DND-41 (cell line): Measurements from ENCODE around the gene DPYSL3.

Experiments
- ATAC-seq: fragments of 200-7000 bp; cut with Tn5 transposase; 3 replicates; pipeline ENCODE4 v1.9.1; 2021; ENCODE audit warnings: low read depth; ENCODE audit not compliant: insufficient read depth
- DNase-seq: peaks from one replicate; pipeline ENCODE4 v3.0.0-alpha.2; 2020
- H2AFZ ChIP-seq: 2 replicates; pipeline ENCODE4 v1.6.0; 2012; ENCODE audit warnings: low read depth, low read length
- H3K27ac ChIP-seq: 2 replicates; pipeline ENCODE4 v1.5.1; 2012; ENCODE audit warnings: low read length, inconsistent platforms
- H3K27me3 ChIP-seq: fragments of 200-600 bp; sonication (generic); 2 replicates; pipeline ENCODE4 v1.6.0; 2012; ENCODE audit warnings: low read length, mild to moderate bottlenecking, inconsistent platforms; ENCODE audit not compliant: insufficient read depth, poor library complexity
- H3K36me3 ChIP-seq: 2 replicates; pipeline ENCODE4 v1.5.1; 2012; ENCODE audit warnings: low read length, inconsistent platforms; ENCODE audit not compliant: insufficient read depth
- H3K4me1 ChIP-seq: 2 replicates; pipeline ENCODE4 v1.5.1; 2012; ENCODE audit warnings: mild to moderate bottlenecking, low read length; ENCODE audit not compliant: insufficient read depth
- H3K4me2 ChIP-seq: 2 replicates; pipeline ENCODE4 v1.6.0; 2012; ENCODE audit warnings: mild to moderate bottlenecking, moderate library complexity, low read length, inconsistent platforms; ENCODE audit not compliant: insufficient read depth
- H3K4me3 ChIP-seq, 2 experiments: fragments of 200-600 bp in 1 of 2; shearing (Covaris generic) in 1 of 2; 2 replicates each; pipeline ENCODE4 v1.5.1; 2012 to 2016; ENCODE audit warnings: inconsistent platforms in 2 of 2, low read length in 2 of 2, mild to moderate bottlenecking in 2 of 2, low read depth in 1 of 2, moderate library complexity in 1 of 2
- H3K79me2 ChIP-seq: 2 replicates; pipeline ENCODE4 v1.6.0; 2012; ENCODE audit warnings: low read length, inconsistent platforms; ENCODE audit not compliant: insufficient read depth
- H3K9ac ChIP-seq: 2 replicates; pipeline ENCODE4 v1.6.0; 2012; ENCODE audit warnings: low read depth, mild to moderate bottlenecking, inconsistent platforms, low read length, moderate library complexity
- H3K9me3 ChIP-seq: 2 replicates; pipeline ENCODE4 v1.5.1; 2012; ENCODE audit warnings: low read length, moderate library complexity, mild to moderate bottlenecking, inconsistent platforms; ENCODE audit not compliant: insufficient read depth, severe bottlenecking
- H4K20me1 ChIP-seq: 2 replicates; pipeline ENCODE4 v1.6.0; 2012; ENCODE audit warnings: low read length; ENCODE audit not compliant: insufficient read depth
- EZH2 ChIP-seq: IDR thresholded peaks from 3 replicates; pipeline ENCODE4 v1.6.1; 2012; ENCODE audit warnings: borderline replicate concordance, low read depth, mild to moderate bottlenecking, moderate library complexity, low read length, inconsistent platforms; ENCODE audit not compliant: severe bottlenecking
- TF ChIP-seq, protein P1 (sequence below): IDR thresholded peaks from 2 replicates; pipeline ENCODE4 v1.5.1; 2012; ENCODE audit warnings: borderline replicate concordance, low read length, moderate library complexity, mild to moderate bottlenecking; ENCODE audit not compliant: poor library complexity, severe bottlenecking; ENCODE audit errors: extremely low read depth

DPYSL3 gene

DNA sequence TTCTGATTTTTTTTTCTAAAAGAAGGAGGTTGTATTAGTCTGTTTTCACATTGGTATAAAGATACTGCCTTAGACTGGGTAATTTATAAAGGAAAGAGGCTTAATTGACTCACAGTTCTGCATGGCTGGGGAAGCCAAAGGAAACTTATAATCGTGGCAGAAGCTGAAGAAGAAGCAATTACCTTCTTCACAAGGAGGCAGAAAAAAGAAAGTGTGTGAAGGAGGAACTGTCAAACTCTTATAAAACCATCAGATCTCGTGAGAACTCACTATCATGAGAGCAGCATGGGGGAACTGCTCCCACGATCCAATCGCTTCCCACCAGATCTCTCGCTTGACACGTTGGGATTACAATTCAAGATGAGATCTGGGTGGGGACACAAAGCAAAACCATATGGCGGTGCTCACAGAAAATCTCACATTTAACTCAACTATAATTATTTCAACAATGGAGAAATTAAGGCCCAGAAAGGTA, 27.1 kb downstream of the DPYSL3 start:
- Histone ChIP-seq H3K4me1 (no peaks in the 10 kb centered on the region), H3K4me2 (no peak overlapping the region), H3K27me3 (no peaks in the 10 kb centered on the region), H2AFZ (no peak overlapping the region), H3K27ac (no peak overlapping the region), H3K4me3 (no peak overlapping the region), H3K79me2 (no peaks in the 10 kb centered on the region), H3K9ac (no peak overlapping the region), H4K20me1 (no peaks in the 10 kb centered on the region), H3K9me3 (no peaks in the 10 kb centered on the region), H3K36me3 (no peaks in the 10 kb centered on the region)
- ATAC-seq (no peak), DNase-seq (no peak)
- no peak for TF ChIP-seq EZH2
- TF ChIP-seq, protein P1, sequence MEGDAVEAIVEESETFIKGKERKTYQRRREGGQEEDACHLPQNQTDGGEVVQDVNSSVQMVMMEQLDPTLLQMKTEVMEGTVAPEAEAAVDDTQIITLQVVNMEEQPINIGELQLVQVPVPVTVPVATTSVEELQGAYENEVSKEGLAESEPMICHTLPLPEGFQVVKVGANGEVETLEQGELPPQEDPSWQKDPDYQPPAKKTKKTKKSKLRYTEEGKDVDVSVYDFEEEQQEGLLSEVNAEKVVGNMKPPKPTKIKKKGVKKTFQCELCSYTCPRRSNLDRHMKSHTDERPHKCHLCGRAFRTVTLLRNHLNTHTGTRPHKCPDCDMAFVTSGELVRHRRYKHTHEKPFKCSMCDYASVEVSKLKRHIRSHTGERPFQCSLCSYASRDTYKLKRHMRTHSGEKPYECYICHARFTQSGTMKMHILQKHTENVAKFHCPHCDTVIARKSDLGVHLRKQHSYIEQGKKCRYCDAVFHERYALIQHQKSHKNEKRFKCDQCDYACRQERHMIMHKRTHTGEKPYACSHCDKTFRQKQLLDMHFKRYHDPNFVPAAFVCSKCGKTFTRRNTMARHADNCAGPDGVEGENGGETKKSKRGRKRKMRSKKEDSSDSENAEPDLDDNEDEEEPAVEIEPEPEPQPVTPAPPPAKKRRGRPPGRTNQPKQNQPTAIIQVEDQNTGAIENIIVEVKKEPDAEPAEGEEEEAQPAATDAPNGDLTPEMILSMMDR: no peak

DNA sequence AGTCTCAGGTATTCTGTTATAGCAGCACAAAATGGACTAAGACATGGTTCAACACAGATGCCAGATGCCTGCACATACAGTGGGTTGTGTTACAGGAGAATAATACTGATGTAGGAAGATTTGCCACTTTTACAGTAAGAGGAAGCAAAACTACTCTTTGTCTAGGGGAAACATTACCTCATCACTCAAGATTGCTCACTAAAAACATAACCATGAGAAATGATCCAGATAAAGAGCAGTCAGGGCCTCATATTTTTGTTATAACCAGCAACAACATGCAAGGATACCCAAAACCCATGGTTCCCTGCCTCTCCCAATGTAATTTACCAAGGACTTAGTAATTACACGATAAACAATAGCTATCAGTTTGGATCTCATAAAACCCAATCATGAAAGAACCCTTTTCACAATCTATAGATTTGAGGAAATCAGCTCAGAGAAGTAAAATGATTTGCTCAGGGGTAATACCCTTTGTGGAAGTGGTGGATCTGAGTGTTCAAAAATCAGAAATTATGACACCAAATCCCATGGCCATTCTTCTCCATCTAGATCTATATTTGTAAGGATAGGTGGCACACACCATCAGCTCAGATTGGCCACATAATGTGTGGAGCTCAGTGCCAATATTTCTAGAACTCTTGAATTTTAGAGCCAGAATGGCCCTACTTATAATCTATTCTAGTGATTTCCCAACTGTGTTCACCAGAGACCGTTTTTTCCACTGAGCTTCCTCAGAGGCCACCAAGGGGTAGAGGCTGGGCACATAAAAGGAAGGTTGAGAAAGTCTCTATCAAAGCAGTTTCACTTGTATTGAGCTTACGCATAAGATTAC, 27.8 kb downstream of the DPYSL3 start:
- Histone ChIP-seq H3K27ac (no peak overlapping the region), H4K20me1 (no peaks in the 10 kb centered on the region), H3K36me3 (no peaks in the 10 kb centered on the region), H3K9me3 (no peaks in the 10 kb centered on the region), H3K27me3 (no peaks in the 10 kb centered on the region), H3K4me1 (no peaks in the 10 kb centered on the region), H3K79me2 (no peaks in the 10 kb centered on the region), H3K4me2 (no peak overlapping the region), H3K9ac (no peak overlapping the region), H3K4me3 (no peak overlapping the region), H2AFZ (no peak overlapping the region)
- TF ChIP-seq, protein P1: no peak
- TF ChIP-seq EZH2: no peak
- DNase-seq (no peak), ATAC-seq (no peak)

DNA sequence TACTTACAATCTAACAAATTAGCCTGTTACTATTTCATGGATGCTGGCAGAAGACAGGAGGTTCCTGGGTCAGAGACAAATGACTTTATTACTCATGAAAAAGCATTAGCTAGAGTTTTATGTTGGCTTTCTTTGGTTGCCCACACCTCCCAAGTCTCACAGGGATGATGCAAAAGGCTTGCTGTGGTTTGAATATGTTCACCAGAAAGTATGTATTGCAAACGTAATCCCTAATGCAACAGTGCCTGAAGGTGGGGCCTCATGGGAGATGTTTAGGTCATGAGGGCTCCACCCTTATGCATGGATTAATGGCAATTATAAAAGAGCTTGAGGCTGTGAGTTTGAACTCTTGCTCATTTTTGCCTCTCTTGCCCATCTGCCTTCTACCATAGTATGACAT, 28.5 kb downstream of the DPYSL3 start:
- Histone ChIP-seq H3K4me2 (no peak overlapping the region), H3K36me3 (no peaks in the 10 kb centered on the region), H2AFZ (no peak overlapping the region), H3K4me1 (no peaks in the 10 kb centered on the region), H3K9me3 (no peaks in the 10 kb centered on the region), H4K20me1 (no peaks in the 10 kb centered on the region), H3K27ac (no peak overlapping the region), H3K27me3 (no peaks in the 10 kb centered on the region), H3K79me2 (no peaks in the 10 kb centered on the region), H3K4me3 (no peak overlapping the region), H3K9ac (no peak overlapping the region)
- DNase-seq: no peak
- no peak for TF ChIP-seq EZH2
- TF ChIP-seq, protein P1: no peak
- no peak for ATAC-seq
